HK-2 (cell line): ENCODE results near the gene PIK3C3.
"Not testable (repeated sequence)": the region's sequence is repeated elsewhere in the genome, so short reads cannot be mapped to it uniquely, and the experiment has no call there.

ENCODE experiments used
- DNase-seq: peaks from one replicate; pipeline ENCODE4 v3.0.0-alpha.2; 2018; ENCODE audit not compliant: unreplicated experiment

The PIK3C3 gene

GRCh38 chr18:41965634-41966255 lies 10.7 kb downstream of the PIK3C3 start:
- DNase-seq = no peak

- DNase-seq = no peak
Observed at GRCh38 chr18:41966943-41967342, 11.9 kb downstream of the PIK3C3 start.

GRCh38 chr18:41967680-41968079 lies 12.6 kb downstream of the PIK3C3 start:
- no peak for DNase-seq

GRCh38 chr18:41969881-41970280 lies 14.8 kb downstream of the PIK3C3 start:
- no peak for DNase-seq

GRCh38 chr18:41972067-41972925 lies 17.3 kb downstream of the PIK3C3 start:
- no peak for DNase-seq

- no peak for DNase-seq
Observed at GRCh38 chr18:41973983-41974382, 18.9 kb downstream of the PIK3C3 start.

GRCh38 chr18:41974796-41975201 lies 19.8 kb downstream of the PIK3C3 start:
- no peak for DNase-seq

GRCh38 chr18:41975284-41975683 lies 20.2 kb downstream of the PIK3C3 start:
- DNase-seq = no peak

- DNase-seq = no peak
Observed at GRCh38 chr18:41977233-41977632, 22.2 kb downstream of the PIK3C3 start.

- DNase-seq = no peak
Observed at GRCh38 chr18:41982942-41983660, 28.1 kb downstream of the PIK3C3 start.

GRCh38 chr18:41985914-41986313 lies 30.9 kb downstream of the PIK3C3 start:
- DNase-seq = no peak

GRCh38 chr18:41989508-41989907 lies 34.5 kb downstream of the PIK3C3 start:
- no peak for DNase-seq

GRCh38 chr18:41992066-41992465 lies 37.0 kb downstream of the PIK3C3 start:
- DNase-seq = no peak

GRCh38 chr18:41992703-41993102 lies 37.7 kb downstream of the PIK3C3 start:
- no peak for DNase-seq

GRCh38 chr18:41993151-41993550 lies 38.1 kb downstream of the PIK3C3 start:
- no peak for DNase-seq

GRCh38 chr18:41996020-41996419 lies 41.0 kb downstream of the PIK3C3 start:
- no peak for DNase-seq

GRCh38 chr18:41999751-42000150 lies 44.7 kb downstream of the PIK3C3 start:
- DNase-seq = no peak

- DNase-seq = no peak
Observed at GRCh38 chr18:42001801-42002200, 46.8 kb downstream of the PIK3C3 start.

- DNase-seq = no peak
Observed at GRCh38 chr18:42004653-42005052, 49.6 kb downstream of the PIK3C3 start.

- DNase-seq = no peak
Observed at GRCh38 chr18:42005782-42006181, 50.7 kb downstream of the PIK3C3 start.

GRCh38 chr18:42009457-42009856 lies 54.4 kb downstream of the PIK3C3 start:
- not testable (repeated sequence) for DNase-seq

GRCh38 chr18:42011053-42011452 lies 56.0 kb downstream of the PIK3C3 start:
- no peak for DNase-seq

GRCh38 chr18:42018831-42019230 lies 63.8 kb downstream of the PIK3C3 start:
- no peak for DNase-seq
